Breast epithelium (tissue), 3 donors: Measurements from ENCODE around the gene IGFN1.

ENCODE experiments used
- CTCF ChIP-seq, 3 donors: fragments of 450-650 bp; IDR thresholded peaks; one replicate each; pipeline ENCODE4 v1.5.1; 2016 to 2017; ENCODE audit warnings: antibody characterized with exemption in 3 of 3, mild to moderate bottlenecking in 3 of 3, moderate library complexity in 3 of 3
- POLR2A ChIP-seq: fragments of 450-650 bp; IDR thresholded peaks from one replicate; pipeline ENCODE4 v1.6.1; 2016; ENCODE audit warnings: antibody characterized with exemption, mild to moderate bottlenecking, moderate library complexity

- TF ChIP-seq CTCF (IDR thresholded peaks at IDR 0.05) (no peak), POLR2A (no peak)
Observed at GRCh38 chr1:201156819-201157218, 33.8 kb upstream of the IGFN1 start.
